Inflammatory macrophage (primary cell): ENCODE data around the gene KEL.
"Not testable (repeated sequence)": the region's sequence is repeated elsewhere in the genome, so short reads cannot be mapped to it uniquely, and the experiment has no call there.

Source experiments
- DNase-seq, 2 donors: peaks; one replicate each; pipeline ENCODE4 v3.0.0-alpha.2; 2020 to 2022
- total RNA-seq, 18 experiments: gene quantifications; one replicate each; lab custom pipeline; 2026; ENCODE audit warnings: mixed read lengths in 6 of 18, inconsistent platforms in 2 of 18; lab: John Stamatoyannopoulos, UW

KEL gene
- 0.05 to 6.0 (median 0.49) reads per million in 18 experiments for total RNA-seq

DNA sequence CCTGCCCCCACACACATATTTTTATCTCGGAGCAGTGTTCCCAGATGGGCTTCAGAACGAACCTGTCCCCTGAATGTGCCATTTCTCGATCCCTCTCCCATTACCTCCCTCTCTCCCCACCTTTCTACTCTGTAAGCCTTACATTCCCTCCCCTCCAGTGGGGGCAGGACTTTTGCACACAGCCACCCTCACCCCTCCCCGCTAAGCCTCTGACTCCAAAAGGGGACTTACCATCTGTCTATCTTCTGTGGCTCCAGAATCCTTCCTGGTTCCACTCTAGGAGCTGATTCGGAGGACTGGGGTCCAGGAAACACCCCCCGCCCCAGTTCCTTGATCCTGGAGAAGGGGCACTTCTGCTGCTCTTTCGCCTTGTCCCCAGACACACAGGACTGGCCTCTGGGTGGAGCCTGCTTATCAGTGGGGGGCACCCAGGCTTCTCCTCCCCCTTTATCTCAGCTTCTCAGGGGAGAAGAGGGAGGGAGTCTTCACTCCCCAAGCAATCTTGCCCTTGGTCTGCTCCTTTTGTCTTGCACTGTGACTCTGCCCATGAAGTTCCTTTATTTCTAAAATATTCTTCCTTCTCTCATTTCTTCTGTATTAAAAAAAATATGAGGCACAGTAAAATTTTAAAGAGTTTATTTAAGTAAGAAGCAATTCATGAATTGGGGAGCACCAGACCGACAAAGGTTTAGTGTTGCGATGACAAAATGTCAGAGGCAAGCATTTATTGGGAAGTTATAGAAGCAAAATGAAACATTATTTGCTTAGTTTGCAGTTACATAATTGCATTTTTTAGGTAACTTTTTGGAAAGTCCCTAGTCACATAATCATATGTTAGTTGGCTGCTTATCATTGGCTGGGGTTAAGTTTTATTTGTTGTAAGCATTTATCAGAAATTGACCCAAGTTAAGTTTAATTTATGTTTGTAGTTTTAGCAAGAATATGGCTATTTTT lies at the start of gene KEL:
Gene KEL (minus strand): TSS at position 391 of the 954 bp plus-strand sequence. CDS start 157 bp downstream, at position 234.
- peak; percentile 8 to 35 for DNase-seq

DNA sequence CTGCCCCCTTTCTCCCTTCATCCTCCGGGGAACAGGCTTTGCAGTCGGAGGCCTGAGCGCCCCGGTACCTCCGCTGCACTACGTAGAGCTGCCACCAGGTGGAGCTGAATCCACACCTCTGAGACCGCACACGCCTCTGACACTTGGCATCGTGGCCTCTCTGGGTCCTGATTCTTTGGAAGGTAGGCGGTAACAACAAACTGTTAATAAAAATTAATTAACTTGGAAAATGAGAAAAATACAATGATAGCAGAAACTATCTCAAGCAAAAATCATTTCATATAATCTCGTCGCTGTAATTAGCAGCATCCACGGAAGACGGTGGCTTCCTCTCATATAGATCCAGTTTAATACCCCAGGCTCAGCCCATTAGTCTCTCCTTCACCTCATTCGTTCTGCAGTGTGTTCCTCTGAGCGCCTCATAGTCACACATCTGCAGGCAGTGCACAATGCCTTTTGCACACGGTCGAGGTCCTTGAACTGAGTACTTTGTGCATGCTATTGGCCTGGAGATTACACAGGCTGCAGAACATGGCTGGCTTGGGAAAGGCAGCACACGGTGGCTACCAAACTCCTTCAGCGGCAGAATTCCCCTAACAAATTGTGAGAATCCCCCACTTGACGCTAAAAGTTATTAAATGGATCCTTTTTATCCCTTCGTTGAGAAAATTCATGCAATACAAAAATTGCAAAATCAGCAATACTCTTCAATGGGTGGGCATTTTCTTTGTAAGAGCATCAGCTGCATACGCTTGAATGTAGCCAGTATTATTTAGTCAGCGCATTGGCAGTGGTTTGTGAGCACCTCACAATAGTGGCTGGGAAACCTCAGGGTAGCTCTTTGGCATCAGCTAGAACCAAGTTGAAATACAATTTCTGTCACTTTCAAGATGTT lies 46.1 kb upstream of the KEL start:
- DNase-seq, result peak; percentile 82 to 85

- DNase-seq, result no peak
These were observed 43.6 kb upstream of the KEL start for GRCh38 chr7:143005632-143006260.

DNA sequence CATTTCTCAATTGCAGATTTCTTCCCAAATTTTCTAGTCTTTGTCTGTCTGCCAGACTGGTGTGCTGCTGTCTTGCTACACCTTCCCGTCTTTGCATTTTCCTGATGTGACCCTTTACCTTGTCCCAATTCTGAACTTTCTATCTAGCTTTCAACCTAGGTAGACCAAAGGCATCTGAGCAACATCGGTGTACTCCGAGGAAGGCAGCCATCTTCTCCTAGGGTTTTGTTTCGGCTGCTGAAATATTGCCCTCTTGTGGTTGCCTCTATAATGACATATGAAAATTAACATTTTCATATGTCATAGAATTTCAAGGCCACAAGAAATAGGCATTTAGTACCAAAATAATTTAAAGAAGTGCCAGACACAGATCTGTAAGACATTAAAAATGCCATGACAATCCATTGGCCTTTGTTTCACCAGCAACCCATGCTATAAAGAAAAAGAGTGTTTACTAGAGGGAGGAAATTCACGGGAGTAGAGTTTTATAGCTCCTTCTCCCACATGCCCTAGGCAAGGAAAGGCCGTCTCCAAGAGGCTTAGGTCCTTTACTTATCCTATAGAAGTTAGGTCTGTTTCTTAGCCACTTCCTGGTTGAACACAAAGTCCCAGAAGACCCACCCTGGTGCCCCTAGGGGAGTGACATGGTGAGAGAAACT lies 41.4 kb upstream of the KEL start:
- DNase-seq, result peak; percentile 62 to 73

GRCh38 chr7:143002898-143003297 lies 40.7 kb upstream of the KEL start:
- DNase-seq, result no peak

DNA sequence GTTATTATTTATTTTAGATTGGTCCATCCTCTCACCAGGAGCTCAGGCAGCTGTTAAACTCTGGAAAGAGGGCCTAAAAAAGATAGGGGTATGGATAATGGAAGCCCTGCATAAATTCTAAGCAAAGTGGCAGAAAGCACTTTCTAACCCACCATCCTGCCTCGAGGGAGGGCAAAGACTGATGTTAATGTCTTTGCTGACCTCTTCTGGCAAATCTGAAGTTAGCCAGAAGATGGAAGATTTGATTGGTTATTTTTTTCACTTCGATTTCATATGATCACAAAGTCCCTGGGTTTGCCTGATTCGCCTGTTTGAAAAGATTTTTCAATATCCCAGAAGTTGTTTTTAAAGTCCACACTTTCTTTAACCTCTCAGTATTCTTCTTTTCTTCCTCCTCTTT lies 39.9 kb upstream of the KEL start:
- peak; percentile 26 to 43 for DNase-seq

DNA sequence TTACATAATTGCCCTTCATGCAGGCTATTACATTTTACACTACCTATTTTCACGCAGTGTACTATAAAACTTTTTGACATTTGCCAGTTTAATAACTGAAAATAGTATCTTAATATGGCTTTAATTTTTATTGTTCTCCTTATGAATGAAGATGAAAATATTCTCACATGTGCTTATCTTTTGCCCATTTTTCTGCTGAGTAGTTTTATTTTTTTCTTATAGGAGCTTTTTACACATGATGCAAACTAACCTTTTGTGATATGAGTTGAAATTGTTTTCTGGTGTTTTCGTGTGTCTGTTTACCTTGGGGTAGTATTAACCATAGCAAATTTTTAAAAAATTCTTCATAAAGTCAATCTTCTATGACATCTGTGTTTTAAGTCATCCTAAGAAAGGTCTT lies 38.5 kb upstream of the KEL start:
- DNase-seq, result no peak

DNA sequence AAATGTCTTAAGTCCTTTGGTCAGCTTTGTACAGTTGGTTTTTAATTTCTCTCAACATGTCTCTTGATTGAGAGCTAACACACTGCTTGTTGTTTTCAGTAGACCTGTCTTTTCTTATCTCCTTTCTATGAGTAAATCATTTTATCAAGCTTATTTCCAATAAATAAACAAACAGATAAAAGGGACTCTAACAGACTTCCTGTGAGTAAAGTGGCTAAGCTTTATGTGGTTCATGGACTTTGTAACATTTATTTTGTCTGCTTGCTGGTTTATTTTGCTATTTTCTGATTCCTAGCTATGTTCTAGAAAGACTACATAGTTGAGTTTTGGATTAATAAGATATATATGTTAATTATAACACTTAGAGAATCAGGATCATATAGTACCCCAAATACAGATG lies 37.6 kb upstream of the KEL start:
- no peak for DNase-seq

- no peak for DNase-seq
These were observed 36.8 kb upstream of the KEL start for GRCh38 chr7:142998966-142999365.

DNA sequence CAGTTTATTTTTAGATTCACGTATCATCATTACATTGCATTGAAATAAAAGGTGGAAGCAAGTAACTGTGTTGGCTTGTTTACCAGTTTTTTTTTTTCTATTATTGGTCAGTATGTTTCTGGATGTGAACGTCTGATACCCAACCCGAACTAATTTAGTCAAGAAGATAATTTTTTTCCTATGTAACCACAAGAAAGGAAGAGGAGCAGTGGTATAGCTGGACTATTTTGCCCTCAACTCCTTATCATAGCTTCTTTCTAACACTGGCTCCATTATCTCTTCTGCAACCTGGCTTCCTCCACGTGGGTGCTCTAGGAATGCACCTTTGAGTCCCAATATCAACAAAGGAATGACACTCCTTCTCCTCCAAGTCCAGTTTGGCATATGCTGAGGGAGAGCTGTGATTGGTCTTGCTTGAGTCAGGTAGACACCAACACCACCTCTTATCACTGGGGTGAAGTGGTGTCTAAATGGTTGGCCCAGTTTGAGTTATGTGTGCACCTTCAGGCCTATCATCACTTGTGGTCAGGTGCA lies 35.4 kb upstream of the KEL start:
- no peak for DNase-seq

DNA sequence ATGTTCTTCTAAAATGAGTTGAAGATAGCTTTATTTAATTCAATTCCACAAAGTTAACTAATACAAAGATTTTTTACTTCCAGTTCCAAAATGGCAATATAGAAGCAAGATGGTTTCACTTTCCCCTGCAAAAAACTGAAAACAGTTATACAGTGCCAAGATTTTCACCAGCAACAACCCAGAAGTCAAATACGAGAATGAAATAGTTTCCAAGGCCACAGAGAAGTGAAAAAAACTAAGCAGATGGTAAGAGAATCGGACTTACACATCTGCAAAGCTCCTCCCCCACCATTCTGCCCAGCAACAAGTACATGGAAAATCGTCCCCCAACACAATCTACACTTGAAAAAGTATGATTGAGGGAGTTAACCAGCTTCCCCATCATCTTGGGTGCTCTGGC lies 30.3 kb upstream of the KEL start:
- no peak for DNase-seq

DNA sequence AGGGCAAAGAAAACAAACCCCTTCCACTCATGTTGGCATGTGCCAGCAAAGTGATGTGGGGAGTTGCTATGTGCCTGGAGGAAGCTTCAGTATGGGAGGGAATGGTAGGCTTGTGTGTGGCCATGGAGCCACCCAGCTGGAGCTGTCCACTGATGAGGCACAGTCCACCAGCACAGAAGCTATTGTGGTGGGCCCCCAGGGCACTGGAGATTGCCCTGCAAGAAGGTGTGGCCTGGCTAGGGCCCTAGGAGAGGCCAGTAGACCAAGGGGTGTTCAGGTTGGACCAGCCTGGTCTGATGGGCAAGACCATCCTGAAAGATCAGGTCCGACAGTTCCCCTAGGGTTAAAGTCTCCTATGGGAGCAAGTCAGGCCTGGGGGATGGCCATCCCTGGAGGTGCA lies 22.1 kb upstream of the KEL start:
- no peak for DNase-seq

GRCh38 chr7:142983825-142984224 lies 21.7 kb upstream of the KEL start:
- DNase-seq, result no peak

DNA sequence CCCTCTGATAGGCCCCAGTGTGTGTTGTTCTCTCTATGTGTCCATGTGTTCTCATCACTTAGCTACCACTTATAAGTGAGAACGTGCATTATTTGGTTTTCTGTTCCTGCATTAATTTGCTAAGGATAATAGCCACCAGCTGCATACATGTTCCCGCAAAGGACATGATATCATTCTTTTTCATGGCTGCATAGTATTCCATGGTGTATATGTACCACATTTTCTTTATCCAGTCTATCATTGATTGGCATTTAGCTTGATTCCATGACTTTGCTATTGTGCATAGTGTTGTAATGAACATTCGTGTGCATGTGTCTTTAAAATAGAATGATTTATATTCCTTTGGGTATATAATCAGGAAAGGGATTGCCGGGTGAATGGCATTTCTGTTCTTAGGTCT lies 16.2 kb upstream of the KEL start:
- DNase-seq, result not testable (repeated sequence)

- peak; percentile 12 to 57 for DNase-seq
These were observed 12.5 kb upstream of the KEL start for GRCh38 chr7:142974626-142975025.

- peak; percentile 66 to 77 for DNase-seq
These were observed 7.0 kb upstream of the KEL start for GRCh38 chr7:142969183-142969582.

GRCh38 chr7:142968229-142968628 lies 6.1 kb upstream of the KEL start:
- peak; percentile 23 to 50 for DNase-seq

GRCh38 chr7:142964502-142965246 lies 2.5 kb upstream of the KEL start:
- peak in 1 of 2 donors; percentile 7 for DNase-seq

DNA sequence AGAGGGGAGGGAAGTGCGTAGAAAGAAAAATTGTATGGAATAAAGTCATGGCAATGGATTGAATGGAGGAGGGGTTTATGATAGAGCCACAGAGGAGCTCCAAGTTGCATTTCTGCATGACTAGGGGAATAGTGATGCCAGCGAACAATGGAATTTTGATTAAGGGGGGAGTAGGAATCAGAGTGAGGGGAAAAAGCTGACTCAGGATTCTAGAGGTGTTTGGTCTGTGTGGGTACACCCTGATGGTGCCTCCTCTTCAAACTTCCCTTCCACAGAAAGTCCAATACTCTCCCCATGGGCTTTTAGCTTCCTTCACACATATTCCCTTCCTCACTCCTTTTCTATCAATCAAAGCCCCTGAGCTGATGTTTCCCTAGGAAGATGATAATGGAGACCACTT lies 1.8 kb upstream of the KEL start:
- no peak for DNase-seq

DNA sequence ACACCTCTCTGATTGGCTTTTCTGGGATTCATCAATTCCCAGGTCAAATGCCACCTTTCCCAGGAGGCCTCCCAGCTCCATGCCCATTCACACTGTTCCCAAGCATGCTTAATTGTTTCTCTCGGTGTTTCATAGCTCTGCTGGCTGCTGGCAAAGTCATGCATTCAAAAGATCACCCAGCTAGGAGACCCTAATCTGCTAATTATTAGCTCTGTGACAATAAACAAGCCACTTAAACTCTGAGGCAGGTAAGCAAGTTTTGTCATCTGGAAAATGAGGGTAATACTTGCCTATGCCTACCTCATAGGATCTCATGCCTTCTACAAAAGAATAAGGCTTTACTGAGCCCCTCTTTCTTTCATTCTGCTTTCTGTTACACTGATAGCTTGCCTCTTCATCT lies 828 bp upstream of the KEL start:
- DNase-seq, result no peak

DNA sequence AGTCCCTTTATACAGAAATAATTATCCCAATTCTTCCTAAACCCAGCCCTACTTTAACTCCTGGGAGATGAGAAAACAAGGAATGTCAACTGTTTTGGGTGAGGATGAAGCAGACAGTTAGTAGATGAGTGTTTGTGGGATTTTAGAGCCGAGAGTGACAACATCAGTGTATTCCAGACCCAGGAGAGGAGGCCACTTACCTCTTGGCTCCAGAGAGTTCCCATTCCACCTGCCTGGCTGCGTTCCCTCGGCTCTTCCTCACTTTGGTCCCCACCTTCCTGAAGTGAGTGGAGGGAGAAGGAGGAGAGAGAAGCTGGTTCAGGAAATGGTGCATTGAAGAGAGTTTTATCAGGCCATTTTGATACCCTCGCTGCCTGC lies 579 bp downstream of the KEL start:
- DNase-seq, result no peak
